NB4 (cell line): ENCODE measurements around the gene IL1A.

Source experiments
- DNase-seq: peaks from one replicate; pipeline ENCODE4 v3.0.0; 2010; ENCODE audit warnings: low read depth
- H3K4me3 ChIP-seq: one replicate; pipeline ENCODE4 v1.5.1; 2011; ENCODE audit warnings: mild to moderate bottlenecking, low read depth, low read length, moderate library complexity
- MYC ChIP-seq: IDR thresholded peaks from 2 replicates; pipeline ENCODE4 v1.6.1; 2011; ENCODE audit warnings: low read depth, low read length
- POLR2A ChIP-seq: IDR thresholded peaks from 2 replicates; pipeline ENCODE4 v1.6.1; 2011; ENCODE audit warnings: mild to moderate bottlenecking; ENCODE audit not compliant: insufficient read length; ENCODE audit errors: extremely low read depth
- TF ChIP-seq, protein P1 (sequence below): IDR thresholded peaks from one replicate; pipeline ENCODE4 v1.5.1; 2012; ENCODE audit warnings: low read depth, low read length
- TF ChIP-seq, protein P2 (sequence below): IDR thresholded peaks from 2 replicates; pipeline ENCODE4 v1.6.1; 2011; ENCODE audit warnings: low read depth, low read length

Gene IL1A

DNA sequence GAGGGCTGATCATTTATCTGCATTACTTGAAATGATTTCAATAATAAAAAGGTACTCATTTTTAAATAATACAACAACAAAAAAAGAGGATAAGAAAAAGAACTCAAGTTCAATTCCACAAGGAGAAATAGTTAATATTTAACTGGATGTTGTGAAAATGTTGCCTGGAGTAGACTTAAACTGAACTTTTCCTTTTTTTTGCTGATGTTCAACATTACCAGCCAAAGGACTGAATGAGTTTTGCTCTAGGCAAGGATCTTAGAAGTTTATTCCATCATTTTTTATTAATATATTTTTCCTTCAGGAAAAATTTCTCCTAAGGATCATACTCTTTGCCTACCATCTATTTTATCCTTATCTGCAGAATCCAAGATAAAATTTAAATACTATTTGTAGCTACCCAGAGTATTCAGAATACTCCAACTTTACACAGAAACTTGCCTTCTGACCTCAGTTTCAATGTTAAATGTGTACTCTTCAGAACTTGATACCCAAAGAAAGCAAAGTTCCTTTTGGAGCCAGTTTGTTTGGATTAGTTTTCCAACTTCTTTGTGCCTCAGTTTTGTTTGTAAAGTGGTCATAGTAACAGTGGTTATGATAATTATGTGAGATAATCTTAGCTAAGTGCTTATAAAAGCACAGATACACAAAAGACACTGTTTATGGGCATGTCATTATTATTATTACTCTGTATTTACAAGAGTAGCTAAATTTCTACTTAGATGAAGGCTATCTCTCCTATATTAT, 32.7 kb downstream of the IL1A start:
- TF ChIP-seq, protein P1, sequence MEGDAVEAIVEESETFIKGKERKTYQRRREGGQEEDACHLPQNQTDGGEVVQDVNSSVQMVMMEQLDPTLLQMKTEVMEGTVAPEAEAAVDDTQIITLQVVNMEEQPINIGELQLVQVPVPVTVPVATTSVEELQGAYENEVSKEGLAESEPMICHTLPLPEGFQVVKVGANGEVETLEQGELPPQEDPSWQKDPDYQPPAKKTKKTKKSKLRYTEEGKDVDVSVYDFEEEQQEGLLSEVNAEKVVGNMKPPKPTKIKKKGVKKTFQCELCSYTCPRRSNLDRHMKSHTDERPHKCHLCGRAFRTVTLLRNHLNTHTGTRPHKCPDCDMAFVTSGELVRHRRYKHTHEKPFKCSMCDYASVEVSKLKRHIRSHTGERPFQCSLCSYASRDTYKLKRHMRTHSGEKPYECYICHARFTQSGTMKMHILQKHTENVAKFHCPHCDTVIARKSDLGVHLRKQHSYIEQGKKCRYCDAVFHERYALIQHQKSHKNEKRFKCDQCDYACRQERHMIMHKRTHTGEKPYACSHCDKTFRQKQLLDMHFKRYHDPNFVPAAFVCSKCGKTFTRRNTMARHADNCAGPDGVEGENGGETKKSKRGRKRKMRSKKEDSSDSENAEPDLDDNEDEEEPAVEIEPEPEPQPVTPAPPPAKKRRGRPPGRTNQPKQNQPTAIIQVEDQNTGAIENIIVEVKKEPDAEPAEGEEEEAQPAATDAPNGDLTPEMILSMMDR = no peak
- TF ChIP-seq, protein P2, sequence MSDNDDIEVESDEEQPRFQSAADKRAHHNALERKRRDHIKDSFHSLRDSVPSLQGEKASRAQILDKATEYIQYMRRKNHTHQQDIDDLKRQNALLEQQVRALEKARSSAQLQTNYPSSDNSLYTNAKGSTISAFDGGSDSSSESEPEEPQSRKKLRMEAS = no peak
- TF ChIP-seq MYC (no peak), POLR2A (no peak)
- no peak overlapping the region for H3K4me3 ChIP-seq
- DNase-seq = no peak

DNA sequence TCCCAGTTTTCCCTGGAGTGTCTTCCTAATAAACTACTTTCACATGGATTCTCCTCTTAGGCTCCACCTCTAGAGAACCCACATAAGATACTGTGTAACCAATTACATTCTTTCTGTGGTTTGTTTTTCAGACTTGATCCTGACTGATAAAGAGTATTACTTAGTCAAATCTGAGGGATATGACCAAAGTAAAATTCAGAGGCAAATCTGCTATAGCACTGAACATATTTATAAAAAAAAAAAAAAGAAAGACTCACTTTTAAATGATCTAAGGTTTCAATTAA, 33.8 kb downstream of the IL1A start:
- H3K4me3 ChIP-seq = no peak overlapping the region
- DNase-seq = no peak
- no peak for TF ChIP-seq POLR2A
- TF ChIP-seq, protein P1 = no peak
- TF ChIP-seq, protein P2 = no peak
- TF ChIP-seq MYC = no peak

DNA sequence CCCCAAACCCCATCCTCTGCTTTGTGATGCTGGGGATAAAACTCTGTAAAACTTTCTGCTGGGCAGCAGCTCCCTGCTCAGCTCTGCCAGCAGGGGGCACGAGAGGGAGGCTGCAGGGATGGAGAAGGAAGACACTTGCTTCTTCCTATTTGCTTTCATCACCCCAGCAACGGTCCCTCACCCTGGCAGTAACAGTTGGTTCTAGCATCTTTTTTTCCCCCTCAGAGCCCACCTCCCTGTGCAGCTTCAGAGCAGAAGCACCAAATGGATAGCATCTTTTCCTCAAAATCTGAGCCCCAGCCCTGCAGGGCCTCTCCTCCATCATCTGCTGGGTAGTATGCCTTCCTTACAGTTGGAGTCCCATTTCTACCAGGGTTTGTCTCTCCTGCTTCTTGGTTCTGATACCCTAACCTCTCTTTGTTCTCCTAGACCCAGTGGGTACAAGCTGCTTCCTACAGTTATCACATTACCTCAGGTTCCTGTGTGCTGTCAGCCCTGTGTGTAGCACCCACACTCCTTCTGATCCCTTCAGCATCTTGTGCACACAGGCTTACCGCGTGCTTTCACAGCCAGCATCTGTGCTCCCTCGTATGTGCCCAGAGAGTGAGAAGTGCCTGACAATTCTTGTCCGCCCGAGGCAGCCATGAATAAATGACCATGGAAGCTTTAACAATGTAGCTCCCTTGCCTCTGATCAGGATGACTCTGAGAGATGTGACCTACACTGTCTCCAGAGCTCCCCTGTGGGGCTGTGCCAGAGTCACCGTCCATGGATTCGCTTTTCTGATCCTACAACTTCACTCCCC, 34.3 kb downstream of the IL1A start:
- H3K4me3 ChIP-seq = no peak overlapping the region
- peak; percentile 85 for DNase-seq
- TF ChIP-seq, protein P2 = no peak
- TF ChIP-seq, protein P1 = peak; percentile 98

DNA sequence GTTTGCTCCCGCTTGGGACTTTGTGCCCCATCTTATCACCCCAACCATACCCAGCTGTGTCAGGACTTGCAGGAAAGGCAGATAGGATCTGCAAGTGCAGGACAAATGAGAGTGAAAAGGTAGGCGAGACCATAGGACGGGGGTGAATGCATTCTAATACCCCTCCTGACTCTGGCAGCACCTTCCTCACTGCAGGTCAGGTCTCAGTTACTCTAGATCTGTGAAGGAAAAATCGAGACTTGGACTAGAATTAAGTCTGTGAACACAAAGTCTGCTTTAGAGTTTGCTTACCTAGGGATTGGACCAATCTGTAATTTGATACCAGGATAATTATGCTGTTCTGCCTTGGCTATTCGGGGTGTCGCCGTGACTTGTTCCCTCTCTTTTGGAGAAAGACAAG, 43.8 kb downstream of the IL1A start:
- no peak for DNase-seq
- no peak overlapping the region for H3K4me3 ChIP-seq
- TF ChIP-seq, protein P2 = no peak
- TF ChIP-seq MYC (no peak), POLR2A (no peak)
- TF ChIP-seq, protein P1 = no peak

DNA sequence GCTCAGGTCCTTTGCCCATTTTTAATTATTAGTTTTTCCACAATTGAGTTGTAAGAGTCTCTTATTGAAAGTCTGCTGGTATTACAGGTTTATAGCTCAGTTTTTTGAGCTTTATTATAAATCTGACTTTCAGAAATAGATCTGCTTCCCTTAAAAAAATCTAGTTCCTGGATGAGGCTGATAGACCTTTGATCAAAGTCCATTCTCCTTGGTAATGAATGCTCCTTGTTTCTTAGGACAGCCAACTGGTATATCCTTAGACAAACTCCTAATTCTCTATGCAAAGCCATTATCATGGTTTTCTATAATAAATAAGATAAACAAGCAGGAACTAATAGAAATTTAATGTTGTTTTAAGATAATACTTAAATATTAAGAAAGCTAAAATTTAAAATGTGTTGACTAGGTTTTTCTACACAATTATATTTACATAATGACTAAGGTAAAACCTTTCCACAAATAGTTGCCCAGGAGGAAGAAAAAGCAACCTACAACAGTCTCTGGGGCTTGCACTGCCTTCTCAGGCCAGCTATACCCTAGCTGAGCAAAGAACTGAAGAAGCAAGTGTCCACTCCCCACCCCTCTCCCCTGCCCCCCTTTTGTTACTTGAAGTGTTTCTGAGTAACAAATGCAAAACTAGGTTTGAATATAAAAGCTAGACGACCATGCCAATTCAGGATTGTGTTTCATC, 46.6 kb downstream of the IL1A start:
- no peak for DNase-seq

More for the DNA sequence above, 46.6 kb downstream of the IL1A start:
- H3K4me3 ChIP-seq = no peak overlapping the region
- TF ChIP-seq, protein P2 = no peak
- no peak for TF ChIP-seq MYC
- no peak for TF ChIP-seq POLR2A
- TF ChIP-seq, protein P1 = no peak
